ENCODE data around the gene CREB5.

Gene CREB5

GRCh38 chr7:28573651-28574301 lies 161.5 kb downstream of the CREB5 start:
- no peak for TF ChIP-seq POLR2A (IDR thresholded peaks at IDR 0.05; ENCODE audit: low read depth, low read length)
- FAIRE-seq = no peak
- DNase-seq (ENCODE audit: insufficient read length, low spot score) = no peak

GRCh38 chr7:28575241-28575643 lies 162.9 kb downstream of the CREB5 start:
- no peak for FAIRE-seq
- no peak for DNase-seq (ENCODE audit: insufficient read length, low spot score)
- no peak for TF ChIP-seq POLR2A (IDR thresholded peaks at IDR 0.05; ENCODE audit: low read depth, low read length)

GRCh38 chr7:28576656-28577055 lies 164.3 kb downstream of the CREB5 start:
- no peak for DNase-seq (ENCODE audit: insufficient read length, low spot score)
- TF ChIP-seq POLR2A (IDR thresholded peaks at IDR 0.05; ENCODE audit: low read depth, low read length) = no peak
- FAIRE-seq = no peak

DNA sequence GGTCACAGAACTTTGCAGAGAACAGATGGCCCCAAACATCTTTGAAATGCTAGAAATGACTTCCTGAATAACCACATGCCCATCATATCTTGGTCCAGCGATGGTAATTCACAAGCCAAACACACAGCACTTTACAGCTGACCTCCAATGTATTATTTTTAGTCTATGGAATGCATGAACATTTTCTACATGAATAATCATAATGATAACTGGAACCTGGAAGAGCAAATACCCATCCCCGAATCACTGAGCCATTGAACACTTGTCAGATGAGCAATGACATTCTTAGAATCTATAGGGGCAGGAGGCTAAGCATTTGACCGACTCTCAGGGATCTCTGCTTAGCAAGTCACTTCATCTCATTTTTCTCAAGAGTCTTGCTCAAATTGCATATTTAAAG lies 167.3 kb downstream of the CREB5 start:
- TF ChIP-seq POLR2A (IDR thresholded peaks at IDR 0.05; ENCODE audit: low read depth, low read length) = no peak
- FAIRE-seq = no peak

GRCh38 chr7:28580665-28581064 lies 168.3 kb downstream of the CREB5 start:
- no peak for DNase-seq (ENCODE audit: insufficient read length, low spot score)
- TF ChIP-seq POLR2A (IDR thresholded peaks at IDR 0.05; ENCODE audit: low read depth, low read length) = no peak
- no peak for FAIRE-seq

More for the DNA sequence above, 167.3 kb downstream of the CREB5 start:
- no peak for DNase-seq (ENCODE audit: insufficient read length, low spot score)

GRCh38 chr7:28581351-28581750 lies 169.0 kb downstream of the CREB5 start:
- TF ChIP-seq POLR2A (IDR thresholded peaks at IDR 0.05; ENCODE audit: low read depth, low read length) = no peak
- FAIRE-seq = no peak
- no peak for DNase-seq (ENCODE audit: insufficient read length, low spot score)

- FAIRE-seq (no peak), DNase-seq (ENCODE audit: insufficient read length, low spot score) (no peak)
- no peak for TF ChIP-seq POLR2A (IDR thresholded peaks at IDR 0.05; ENCODE audit: low read depth, low read length)
Measured at GRCh38 chr7:28582226-28582625, 169.9 kb downstream of the CREB5 start.

DNA sequence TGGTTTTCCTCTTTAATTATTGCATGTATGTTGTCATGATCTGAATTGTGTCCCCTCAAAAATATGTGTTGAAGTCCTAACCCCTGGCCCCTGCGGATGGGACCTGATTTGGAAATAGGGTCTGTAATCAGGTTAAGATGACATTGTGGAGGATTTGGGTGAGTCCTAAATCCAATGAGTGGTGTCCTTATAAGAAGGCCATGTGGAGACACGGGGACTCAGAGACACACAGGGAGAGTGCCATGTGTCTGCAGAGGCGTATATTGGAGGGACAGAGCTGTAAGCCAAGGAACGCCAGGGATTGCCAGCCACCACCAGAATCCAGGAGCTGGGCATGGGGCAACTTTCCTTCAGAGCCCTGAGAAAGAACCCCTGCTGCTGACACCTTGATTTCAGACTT lies 171.9 kb downstream of the CREB5 start:
- DNase-seq (ENCODE audit: insufficient read length, low spot score) (no peak), FAIRE-seq (no peak)
- no peak for TF ChIP-seq POLR2A (IDR thresholded peaks at IDR 0.05; ENCODE audit: low read depth, low read length)

GRCh38 chr7:28586736-28587135 lies 174.4 kb downstream of the CREB5 start:
- no peak for DNase-seq (ENCODE audit: insufficient read length, low spot score)
- FAIRE-seq = no peak
- TF ChIP-seq POLR2A (IDR thresholded peaks at IDR 0.05; ENCODE audit: low read depth, low read length) = no peak

DNA sequence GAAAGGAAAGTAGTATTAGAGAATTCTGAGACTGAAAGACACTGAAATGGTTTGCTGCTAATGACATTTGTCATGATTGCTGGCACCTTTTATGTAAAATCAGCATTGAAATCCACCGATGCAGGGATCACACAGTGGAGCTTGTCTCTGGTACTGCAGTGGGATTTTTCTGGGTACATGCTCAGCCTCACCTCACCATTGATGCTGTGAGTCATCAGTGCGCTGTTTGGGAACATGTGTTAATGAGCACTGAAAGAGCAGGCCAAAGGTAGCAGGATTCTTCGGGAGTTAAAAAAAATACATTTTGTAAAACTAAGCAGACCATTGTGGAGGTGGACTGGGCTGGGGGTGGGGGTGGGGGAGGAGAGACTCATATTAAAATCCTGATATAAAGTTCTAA lies 174.9 kb downstream of the CREB5 start:
- FAIRE-seq = no peak
- TF ChIP-seq POLR2A (IDR thresholded peaks at IDR 0.05; ENCODE audit: low read depth, low read length) = no peak
- DNase-seq (ENCODE audit: insufficient read length, low spot score) = no peak

DNA sequence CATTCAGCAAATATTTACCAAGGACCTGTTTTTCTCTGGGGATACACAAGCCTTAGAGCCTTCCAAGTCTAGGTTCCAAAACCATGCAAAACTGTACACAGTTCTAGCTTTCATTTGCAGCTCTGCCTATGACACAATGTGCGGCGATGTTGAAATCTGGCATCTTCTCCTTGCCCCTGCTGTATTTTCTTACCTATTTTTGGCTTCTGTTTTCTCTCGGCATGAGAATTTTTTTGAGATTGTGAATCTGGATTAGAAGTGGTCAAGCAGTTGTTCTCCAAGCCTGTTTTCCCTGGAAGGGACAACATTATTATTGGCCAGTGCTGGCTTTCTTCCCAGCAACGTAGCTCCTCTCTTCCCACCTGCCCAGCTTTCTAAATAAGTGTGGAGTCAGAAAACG lies 176.3 kb downstream of the CREB5 start:
- no peak for TF ChIP-seq POLR2A (IDR thresholded peaks at IDR 0.05; ENCODE audit: low read depth, low read length)
- DNase-seq (ENCODE audit: insufficient read length, low spot score) = no peak
- no peak for FAIRE-seq

GRCh38 chr7:28591041-28591674 lies 178.8 kb downstream of the CREB5 start:
- FAIRE-seq = no peak
- no peak for DNase-seq (ENCODE audit: insufficient read length, low spot score)
- no peak for TF ChIP-seq POLR2A (IDR thresholded peaks at IDR 0.05; ENCODE audit: low read depth, low read length)

- FAIRE-seq (no peak), DNase-seq (ENCODE audit: insufficient read length, low spot score) (no peak)
- TF ChIP-seq POLR2A (IDR thresholded peaks at IDR 0.05; ENCODE audit: low read depth, low read length) = no peak
Measured at GRCh38 chr7:28591725-28592349, 179.5 kb downstream of the CREB5 start.

GRCh38 chr7:28592861-28593260 lies 180.5 kb downstream of the CREB5 start:
- DNase-seq (ENCODE audit: insufficient read length, low spot score) (no peak), FAIRE-seq (no peak)
- no peak for TF ChIP-seq POLR2A (IDR thresholded peaks at IDR 0.05; ENCODE audit: low read depth, low read length)

- FAIRE-seq = no peak
- no peak for TF ChIP-seq POLR2A (IDR thresholded peaks at IDR 0.05; ENCODE audit: low read depth, low read length)
- DNase-seq (ENCODE audit: insufficient read length, low spot score) = no peak
Measured at GRCh38 chr7:28595076-28595475, 182.8 kb downstream of the CREB5 start.
